ENCODE results near the gene BLVRB.
A peak's percentile ranks its signal among the peaks of the same experiment; 100 is the strongest.
"Not testable (repeated sequence)": the region's sequence is repeated elsewhere in the genome, so short reads cannot be mapped to it uniquely, and the experiment has no call there.

Gene BLVRB

GRCh38 chr19:40433391-40434216 is 31.9 kb downstream of the BLVRB start:
- Histone ChIP-seq H3K9me3 (ENCODE audit: control extremely low read depth in 1 of 5, control insufficient read depth in 4 of 5, insufficient read depth in 2 of 5, low read depth in 1 of 5, low read length in 4 of 5) (no peaks in the 10 kb centered on the region), H3K27me3 (replicated peaks in 2 of 5; ENCODE audit: control insufficient read depth in 4 of 5, insufficient read depth in 5 of 5, low read length in 4 of 5) (no peaks in the 10 kb centered on the region), H3K4me1 (ENCODE audit: control extremely low read depth in 1 of 4, control insufficient read depth in 4 of 4, insufficient read depth in 4 of 4, low read length in 3 of 4) (peaks cover 0 to 25% (median 12%) of the 10 kb centered on the region in 4 experiments), H3K36me3 (ENCODE audit: control insufficient read depth in 4 of 4, insufficient read depth in 4 of 4, low read length in 3 of 4) (no peaks in the 10 kb centered on the region), H3K27ac (ENCODE audit: insufficient read depth in 1 of 2, low read depth in 1 of 2, low read length in 2 of 2, poor library complexity in 1 of 2, severe bottlenecking in 2 of 2) (peak overlapping the region; percentile 71 to 93), H3K4me3 (ENCODE audit: control insufficient read depth in 1 of 7, extremely low read depth in 1 of 7, insufficient read depth in 4 of 7, low read depth in 2 of 7, low read length in 6 of 7) (peak overlapping the region; percentile 47 to 85 (median 65))
- POLR2A ChIA-PET: interaction anchor here (1.0 kb wide), 1 partner anchor 13 kb away, joined by 4 read pairs; no protein-coding TSS in a partner anchor
- 1% methylated on average over 35 of the region's 50 CpGs for WGBS (ENCODE audit: insufficient coverage)
- peak; percentile 61 to 76 (median 74) for DNase-seq
- CTCF ChIA-PET: interaction anchor here (0.9 to 1.5 kb wide), 2 partner anchors 10 to 31 kb away, joined by 3 to 5 read pairs; no protein-coding TSS in a partner anchor

GRCh38 chr19:40432760-40433159 is 32.8 kb downstream of the BLVRB start:
- Histone ChIP-seq H3K4me3 (ENCODE audit: control insufficient read depth in 1 of 7, extremely low read depth in 1 of 7, insufficient read depth in 4 of 7, low read depth in 2 of 7, low read length in 6 of 7) (peak overlapping the region in 4 of 7 experiments; percentile 47 to 85 (median 67)), H3K4me1 (ENCODE audit: control extremely low read depth in 1 of 4, control insufficient read depth in 4 of 4, insufficient read depth in 4 of 4, low read length in 3 of 4) (peaks cover 0 to 25% (median 12%) of the 10 kb centered on the region in 4 experiments), H3K27ac (ENCODE audit: insufficient read depth in 1 of 2, low read depth in 1 of 2, low read length in 2 of 2, poor library complexity in 1 of 2, severe bottlenecking in 2 of 2) (peak overlapping the region in 1 of 2 experiments; percentile 93)
- H3K36me3 ChIP-seq (ENCODE audit: control insufficient read depth in 4 of 4, insufficient read depth in 4 of 4, low read length in 3 of 4); H3K9me3 ChIP-seq (ENCODE audit: control extremely low read depth in 1 of 5, control insufficient read depth in 4 of 5, insufficient read depth in 2 of 5, low read depth in 1 of 5, low read length in 4 of 5); H3K27me3 ChIP-seq (replicated peaks in 2 of 5; ENCODE audit: control insufficient read depth in 4 of 5, insufficient read depth in 5 of 5, low read length in 4 of 5); DNase-seq; CTCF ChIA-PET: not testable (repeated sequence)
- POLR2A ChIA-PET: interaction anchor here (1.1 kb wide), 1 partner anchor 12 kb away, joined by 3 read pairs; no protein-coding TSS in a partner anchor
- WGBS (ENCODE audit: insufficient coverage): 76% methylated on average over 4 of the region's 7 CpGs

- Histone ChIP-seq H3K4me1 (ENCODE audit: control extremely low read depth in 1 of 4, control insufficient read depth in 4 of 4, insufficient read depth in 4 of 4, low read length in 3 of 4) (peaks cover 0 to 25% (median 12%) of the 10 kb centered on the region in 4 experiments), H3K27me3 (replicated peaks in 2 of 5; ENCODE audit: control insufficient read depth in 4 of 5, insufficient read depth in 5 of 5, low read length in 4 of 5) (no peaks in the 10 kb centered on the region), H3K4me3 (ENCODE audit: control insufficient read depth in 1 of 7, extremely low read depth in 1 of 7, insufficient read depth in 4 of 7, low read depth in 2 of 7, low read length in 6 of 7) (no peak overlapping the region), H3K36me3 (ENCODE audit: control insufficient read depth in 4 of 4, insufficient read depth in 4 of 4, low read length in 3 of 4) (no peaks in the 10 kb centered on the region), H3K9me3 (ENCODE audit: control extremely low read depth in 1 of 5, control insufficient read depth in 4 of 5, insufficient read depth in 2 of 5, low read depth in 1 of 5, low read length in 4 of 5) (no peaks in the 10 kb centered on the region), H3K27ac (ENCODE audit: insufficient read depth in 1 of 2, low read depth in 1 of 2, low read length in 2 of 2, poor library complexity in 1 of 2, severe bottlenecking in 2 of 2) (no peak overlapping the region)
- POLR2A ChIA-PET: no interaction called here
- 100% methylated on average over 1 of the region's 3 CpGs for WGBS (ENCODE audit: insufficient coverage)
- CTCF ChIA-PET: no interaction called here
- no peak for DNase-seq
Measured at GRCh38 chr19:40431698-40432097, 33.8 kb downstream of the BLVRB start.

- 100% methylated on average over 7 of the region's 10 CpGs for WGBS (ENCODE audit: insufficient coverage)
- CTCF ChIA-PET: interaction anchor here (1.1 to 1.7 kb wide), 2 partner anchors 10 to 18 kb away, joined by 3 to 8 read pairs; no protein-coding TSS in a partner anchor
- POLR2A ChIA-PET; H3K9me3 ChIP-seq (ENCODE audit: control extremely low read depth in 1 of 5, control insufficient read depth in 4 of 5, insufficient read depth in 2 of 5, low read depth in 1 of 5, low read length in 4 of 5); H3K27me3 ChIP-seq (replicated peaks in 2 of 5; ENCODE audit: control insufficient read depth in 4 of 5, insufficient read depth in 5 of 5, low read length in 4 of 5); H3K27ac ChIP-seq (ENCODE audit: insufficient read depth in 1 of 2, low read depth in 1 of 2, low read length in 2 of 2, poor library complexity in 1 of 2, severe bottlenecking in 2 of 2); H3K4me3 ChIP-seq (ENCODE audit: control insufficient read depth in 1 of 7, extremely low read depth in 1 of 7, insufficient read depth in 4 of 7, low read depth in 2 of 7, low read length in 6 of 7); DNase-seq; H3K36me3 ChIP-seq (ENCODE audit: control insufficient read depth in 4 of 4, insufficient read depth in 4 of 4, low read length in 3 of 4): not testable (repeated sequence)
- H3K4me1 ChIP-seq (ENCODE audit: control extremely low read depth in 1 of 4, control insufficient read depth in 4 of 4, insufficient read depth in 4 of 4, low read length in 3 of 4): peaks cover 0 to 29% (median 16%) of the 10 kb centered on the region in 4 experiments
Measured at GRCh38 chr19:40430242-40430641, 35.3 kb downstream of the BLVRB start.

- H3K36me3 ChIP-seq (ENCODE audit: control insufficient read depth in 4 of 4, insufficient read depth in 4 of 4, low read length in 3 of 4); H3K27ac ChIP-seq (ENCODE audit: insufficient read depth in 1 of 2, low read depth in 1 of 2, low read length in 2 of 2, poor library complexity in 1 of 2, severe bottlenecking in 2 of 2); DNase-seq; H3K27me3 ChIP-seq (replicated peaks in 2 of 5; ENCODE audit: control insufficient read depth in 4 of 5, insufficient read depth in 5 of 5, low read length in 4 of 5); H3K9me3 ChIP-seq (ENCODE audit: control extremely low read depth in 1 of 5, control insufficient read depth in 4 of 5, insufficient read depth in 2 of 5, low read depth in 1 of 5, low read length in 4 of 5); CTCF ChIA-PET; H3K4me3 ChIP-seq (ENCODE audit: control insufficient read depth in 1 of 7, extremely low read depth in 1 of 7, insufficient read depth in 4 of 7, low read depth in 2 of 7, low read length in 6 of 7); POLR2A ChIA-PET: not testable (repeated sequence)
- peaks cover 4 to 23% (median 18%) of the 10 kb centered on the region in 4 experiments for H3K4me1 ChIP-seq (ENCODE audit: control extremely low read depth in 1 of 4, control insufficient read depth in 4 of 4, insufficient read depth in 4 of 4, low read length in 3 of 4)
- 83% methylated on average over 2 of the region's 7 CpGs for WGBS (ENCODE audit: insufficient coverage)
Measured at GRCh38 chr19:40428197-40428596, 37.3 kb downstream of the BLVRB start.

GRCh38 chr19:40425450-40426287 is 39.9 kb downstream of the BLVRB start, which contains the start of gene SERTAD1:
SERTAD1 (minus strand) TSS chr19:40425992; CDS start chr19:40423546, 2,446 bp downstream.
- Histone ChIP-seq H3K4me1 (ENCODE audit: control extremely low read depth in 1 of 4, control insufficient read depth in 4 of 4, insufficient read depth in 4 of 4, low read length in 3 of 4) (peaks cover 4 to 31% (median 21%) of the 10 kb centered on the region in 4 experiments), H3K36me3 (ENCODE audit: control insufficient read depth in 4 of 4, insufficient read depth in 4 of 4, low read length in 3 of 4) (peaks cover 0 to 11% (median 8%) of the 10 kb centered on the region in 4 experiments), H3K27ac (ENCODE audit: insufficient read depth in 1 of 2, low read depth in 1 of 2, low read length in 2 of 2, poor library complexity in 1 of 2, severe bottlenecking in 2 of 2) (peak within 1 kb of the TSS; percentile 84 to 93), H3K4me3 (ENCODE audit: control insufficient read depth in 1 of 7, extremely low read depth in 1 of 7, insufficient read depth in 4 of 7, low read depth in 2 of 7, low read length in 6 of 7) (peak within 1 kb of the TSS; percentile 74 to 91 (median 81)), H3K9me3 (ENCODE audit: control extremely low read depth in 1 of 5, control insufficient read depth in 4 of 5, insufficient read depth in 2 of 5, low read depth in 1 of 5, low read length in 4 of 5) (no peaks in the 10 kb centered on the region), H3K27me3 (replicated peaks in 2 of 5; ENCODE audit: control insufficient read depth in 4 of 5, insufficient read depth in 5 of 5, low read length in 4 of 5) (no peaks in the 10 kb centered on the region)
- ChIA-PET POLR2A (interaction anchor here (0.8 to 3.4 kb wide), 7 partner anchors 8 to 184 kb away, joined by 3 to 13 read pairs (median 4); partner anchors contain the start of gene PRX), CTCF (interaction anchor here (0.7 to 2.7 kb wide), 9 partner anchors 8 to 121 kb away, joined by 3 to 10 read pairs (median 3); partner anchors contain the start of gene PRX)
- WGBS (ENCODE audit: insufficient coverage): 0% methylated on average over 64 of the region's 75 CpGs
- peak; percentile 99 to 100 (median 100) for DNase-seq

Measured in common myeloid progenitor, CD34-positive (primary cell).